DND-41 (cell line): ENCODE measurements around the gene CRACDL.

Experiments
- ATAC-seq: fragments of 200-7000 bp; cut with Tn5 transposase; 3 replicates; pipeline ENCODE4 v1.9.1; 2021; ENCODE audit warnings: low read depth; ENCODE audit not compliant: insufficient read depth
- DNase-seq: peaks from one replicate; pipeline ENCODE4 v3.0.0-alpha.2; 2020
- H2AFZ ChIP-seq: 2 replicates; pipeline ENCODE4 v1.6.0; 2012; ENCODE audit warnings: low read depth, low read length
- H3K27ac ChIP-seq: 2 replicates; pipeline ENCODE4 v1.5.1; 2012; ENCODE audit warnings: low read length, inconsistent platforms
- H3K27me3 ChIP-seq: fragments of 200-600 bp; sonication (generic); 2 replicates; pipeline ENCODE4 v1.6.0; 2012; ENCODE audit warnings: low read length, mild to moderate bottlenecking, inconsistent platforms; ENCODE audit not compliant: insufficient read depth, poor library complexity
- H3K36me3 ChIP-seq: 2 replicates; pipeline ENCODE4 v1.5.1; 2012; ENCODE audit warnings: low read length, inconsistent platforms; ENCODE audit not compliant: insufficient read depth
- H3K4me1 ChIP-seq: 2 replicates; pipeline ENCODE4 v1.5.1; 2012; ENCODE audit warnings: mild to moderate bottlenecking, low read length; ENCODE audit not compliant: insufficient read depth
- H3K4me2 ChIP-seq: 2 replicates; pipeline ENCODE4 v1.6.0; 2012; ENCODE audit warnings: mild to moderate bottlenecking, moderate library complexity, low read length, inconsistent platforms; ENCODE audit not compliant: insufficient read depth
- H3K4me3 ChIP-seq, 2 experiments: fragments of 200-600 bp in 1 of 2; shearing (Covaris generic) in 1 of 2; 2 replicates each; pipeline ENCODE4 v1.5.1; 2012 to 2016; ENCODE audit warnings: inconsistent platforms in 2 of 2, low read length in 2 of 2, mild to moderate bottlenecking in 2 of 2, low read depth in 1 of 2, moderate library complexity in 1 of 2
- H3K79me2 ChIP-seq: 2 replicates; pipeline ENCODE4 v1.6.0; 2012; ENCODE audit warnings: low read length, inconsistent platforms; ENCODE audit not compliant: insufficient read depth
- H3K9ac ChIP-seq: 2 replicates; pipeline ENCODE4 v1.6.0; 2012; ENCODE audit warnings: low read depth, mild to moderate bottlenecking, inconsistent platforms, low read length, moderate library complexity
- H3K9me3 ChIP-seq: 2 replicates; pipeline ENCODE4 v1.5.1; 2012; ENCODE audit warnings: low read length, moderate library complexity, mild to moderate bottlenecking, inconsistent platforms; ENCODE audit not compliant: insufficient read depth, severe bottlenecking
- H4K20me1 ChIP-seq: 2 replicates; pipeline ENCODE4 v1.6.0; 2012; ENCODE audit warnings: low read length; ENCODE audit not compliant: insufficient read depth
- CTCF ChIP-seq: IDR thresholded peaks from 2 replicates; pipeline ENCODE4 v1.5.1; 2012; ENCODE audit warnings: borderline replicate concordance, low read length, moderate library complexity, mild to moderate bottlenecking; ENCODE audit not compliant: poor library complexity, severe bottlenecking; ENCODE audit errors: extremely low read depth
- EZH2 ChIP-seq: IDR thresholded peaks from 3 replicates; pipeline ENCODE4 v1.6.1; 2012; ENCODE audit warnings: borderline replicate concordance, low read depth, mild to moderate bottlenecking, moderate library complexity, low read length, inconsistent platforms; ENCODE audit not compliant: severe bottlenecking

Gene CRACDL

GRCh38 chr2:98777710-98778109 lies 158.3 kb downstream of the CRACDL start:
- Histone ChIP-seq H3K27me3 (no peaks in the 10 kb centered on the region), H3K4me3 (no peak overlapping the region), H3K4me2 (no peak overlapping the region), H3K79me2 (0 out of 2 replicates have a peak, but pooled peaks cover under 1% of the 10 kb centered on the region), H4K20me1 (no peaks in the 10 kb centered on the region), H3K4me1 (peaks cover 13% of the 10 kb centered on the region), H3K27ac (no peak overlapping the region), H3K9me3 (peaks cover 16% of the 10 kb centered on the region), H3K9ac (no peak overlapping the region), H2AFZ (no peak overlapping the region), H3K36me3 (no peaks in the 10 kb centered on the region)
- DNase-seq (no peak), ATAC-seq (no peak)
- TF ChIP-seq CTCF = no peak
- no peak for TF ChIP-seq EZH2

GRCh38 chr2:98777076-98777475 lies 158.9 kb downstream of the CRACDL start:
- Histone ChIP-seq H3K79me2 (0 out of 2 replicates have a peak, but pooled peaks cover 3% of the 10 kb centered on the region), H2AFZ (no peak overlapping the region), H4K20me1 (no peaks in the 10 kb centered on the region), H3K9me3 (peaks cover 10% of the 10 kb centered on the region), H3K4me1 (peaks cover 19% of the 10 kb centered on the region), H3K4me3 (no peak overlapping the region), H3K27me3 (no peaks in the 10 kb centered on the region), H3K9ac (no peak overlapping the region), H3K27ac (no peak overlapping the region; the same call in 1 of the 2 replicates), H3K36me3 (no peaks in the 10 kb centered on the region), H3K4me2 (no peak overlapping the region)
- TF ChIP-seq EZH2 (no peak), CTCF (no peak)
- ATAC-seq (no peak), DNase-seq (no peak)

- Histone ChIP-seq H3K27ac (peak overlapping the region; percentile 7; the same call in 1 of the 2 replicates), H3K4me1 (peaks cover 29% of the 10 kb centered on the region), H3K36me3 (no peaks in the 10 kb centered on the region), H3K4me2 (no peak overlapping the region), H3K79me2 (peaks cover 6% of the 10 kb centered on the region; the same call in 1 of the 2 replicates), H3K4me3 (no peak overlapping the region), H4K20me1 (no peaks in the 10 kb centered on the region), H3K27me3 (no peaks in the 10 kb centered on the region), H2AFZ (no peak overlapping the region), H3K9me3 (peaks cover under 1% of the 10 kb centered on the region), H3K9ac (no peak overlapping the region)
- no peak for TF ChIP-seq CTCF
- no peak for TF ChIP-seq EZH2
- ATAC-seq (no peak), DNase-seq (no peak)
These were observed 159.9 kb downstream of the CRACDL start for GRCh38 chr2:98776136-98776535.

- Histone ChIP-seq H3K27me3 (no peaks in the 10 kb centered on the region), H2AFZ (no peak overlapping the region), H3K27ac (peak overlapping the region; percentile 13), H3K79me2 (peaks cover 7% of the 10 kb centered on the region; the same call in 1 of the 2 replicates), H3K9ac (no peak overlapping the region), H3K4me1 (peaks cover 35% of the 10 kb centered on the region), H3K36me3 (no peaks in the 10 kb centered on the region), H3K9me3 (no peaks in the 10 kb centered on the region), H4K20me1 (no peaks in the 10 kb centered on the region), H3K4me3 (no peak overlapping the region), H3K4me2 (no peak overlapping the region)
- no peak for ATAC-seq
- TF ChIP-seq EZH2 = no peak
- no peak for TF ChIP-seq CTCF
- DNase-seq = no peak
These were observed 160.7 kb downstream of the CRACDL start for GRCh38 chr2:98775146-98775986.
